Measurements from ENCODE around the gene AKTIP.

DNA sequence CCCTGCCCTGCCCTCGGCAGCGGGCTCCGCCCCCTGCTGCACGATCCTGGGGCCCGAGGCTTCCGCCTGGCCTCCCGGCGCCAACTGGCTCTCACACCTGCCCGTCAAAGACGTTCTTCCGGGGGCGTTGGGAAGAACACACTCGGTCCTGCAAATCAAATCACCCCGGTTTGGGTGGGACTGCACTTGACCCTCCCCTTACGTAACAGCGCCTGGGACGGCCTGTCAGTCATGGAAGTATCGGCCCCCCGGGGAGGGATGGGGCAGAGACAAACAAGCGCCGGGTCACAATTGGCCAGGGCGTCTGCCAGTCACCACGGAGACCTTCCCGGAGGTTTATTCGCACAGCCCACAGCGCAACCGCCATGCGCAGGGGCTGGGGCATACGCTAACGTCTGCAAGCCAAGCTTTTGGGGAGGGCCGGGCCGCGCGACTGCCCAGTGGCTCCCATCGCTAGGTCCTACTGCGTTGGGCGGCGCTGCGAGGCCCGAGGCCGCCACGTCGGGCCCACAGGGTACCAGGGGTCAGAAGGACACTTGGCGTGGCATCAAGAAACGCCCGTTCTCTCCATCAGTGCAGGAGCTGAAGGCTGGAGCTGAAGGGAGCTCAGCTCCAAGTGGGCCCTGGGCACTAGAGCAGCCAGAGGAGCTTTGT is 388 bp upstream of the AKTIP start:
- TF ChIP-seq, protein P1, sequence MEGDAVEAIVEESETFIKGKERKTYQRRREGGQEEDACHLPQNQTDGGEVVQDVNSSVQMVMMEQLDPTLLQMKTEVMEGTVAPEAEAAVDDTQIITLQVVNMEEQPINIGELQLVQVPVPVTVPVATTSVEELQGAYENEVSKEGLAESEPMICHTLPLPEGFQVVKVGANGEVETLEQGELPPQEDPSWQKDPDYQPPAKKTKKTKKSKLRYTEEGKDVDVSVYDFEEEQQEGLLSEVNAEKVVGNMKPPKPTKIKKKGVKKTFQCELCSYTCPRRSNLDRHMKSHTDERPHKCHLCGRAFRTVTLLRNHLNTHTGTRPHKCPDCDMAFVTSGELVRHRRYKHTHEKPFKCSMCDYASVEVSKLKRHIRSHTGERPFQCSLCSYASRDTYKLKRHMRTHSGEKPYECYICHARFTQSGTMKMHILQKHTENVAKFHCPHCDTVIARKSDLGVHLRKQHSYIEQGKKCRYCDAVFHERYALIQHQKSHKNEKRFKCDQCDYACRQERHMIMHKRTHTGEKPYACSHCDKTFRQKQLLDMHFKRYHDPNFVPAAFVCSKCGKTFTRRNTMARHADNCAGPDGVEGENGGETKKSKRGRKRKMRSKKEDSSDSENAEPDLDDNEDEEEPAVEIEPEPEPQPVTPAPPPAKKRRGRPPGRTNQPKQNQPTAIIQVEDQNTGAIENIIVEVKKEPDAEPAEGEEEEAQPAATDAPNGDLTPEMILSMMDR (IDR thresholded peaks at IDR 0.05), result peak in 1 of 4 experiments; percentile 19
- peak; percentile 96 for TF ChIP-seq POLR2A (IDR thresholded peaks at IDR 0.05)
